Uterus (tissue), 2 donors: ENCODE data around the gene EFHB.

Experiments used
- POLR2A ChIP-seq, 2 donors: fragments of 450-650 bp; IDR thresholded peaks; one replicate each; pipeline ENCODE4 v1.6.1; 2016; ENCODE audit warnings: antibody characterized with exemption in 2 of 2, mild to moderate bottlenecking in 1 of 2, moderate library complexity in 1 of 2
- TF ChIP-seq, protein P1 (sequence below), 4 experiments: fragments of 200-600 bp in 2 of 4; fragments of 450-650 bp in 2 of 4; sonication (generic) in 2 of 4; IDR thresholded peaks; one replicate each; pipeline ENCODE4 v1.5.1; 2016 to 2019; ENCODE audit warnings: antibody characterized with exemption in 4 of 4, mild to moderate bottlenecking in 2 of 4, moderate library complexity in 1 of 4

DNA sequence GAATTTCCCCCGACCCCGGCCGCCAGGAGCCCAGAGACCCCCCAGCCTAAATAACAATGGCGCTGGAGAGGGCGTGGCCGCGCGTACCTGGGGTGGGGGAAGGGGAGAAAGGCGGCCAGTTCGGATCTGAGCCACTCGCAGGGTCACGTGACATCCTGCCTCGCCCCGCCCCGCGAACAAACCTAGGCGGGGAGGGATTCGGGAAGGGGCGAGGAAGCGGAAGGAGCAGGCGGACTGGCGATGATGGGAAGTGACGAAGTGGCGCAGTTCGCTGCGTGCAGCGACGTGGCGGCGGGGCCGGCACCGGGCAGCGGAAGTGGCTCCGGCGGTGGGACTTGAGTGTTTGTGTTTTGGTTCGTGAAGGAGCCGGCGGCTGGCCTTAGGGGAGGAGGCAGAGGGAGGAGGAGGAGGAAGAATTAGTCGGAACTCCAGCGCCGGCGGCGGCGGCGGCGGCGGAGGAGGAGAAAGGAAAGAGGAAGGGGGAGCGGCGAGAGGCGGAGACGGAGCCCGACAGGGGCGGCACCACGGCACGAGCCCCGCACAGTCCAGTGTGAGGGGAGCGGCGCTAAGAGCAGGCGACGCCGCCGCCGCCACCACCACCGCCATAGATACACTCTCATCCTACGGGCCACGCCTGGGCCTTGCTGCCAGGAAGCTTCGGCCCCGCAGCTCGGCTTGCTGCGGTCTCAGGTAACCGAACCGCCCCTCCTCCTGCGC, 13.0 kb upstream of the EFHB start, which contains the start of gene RAB5A:
- TF ChIP-seq, protein P1, sequence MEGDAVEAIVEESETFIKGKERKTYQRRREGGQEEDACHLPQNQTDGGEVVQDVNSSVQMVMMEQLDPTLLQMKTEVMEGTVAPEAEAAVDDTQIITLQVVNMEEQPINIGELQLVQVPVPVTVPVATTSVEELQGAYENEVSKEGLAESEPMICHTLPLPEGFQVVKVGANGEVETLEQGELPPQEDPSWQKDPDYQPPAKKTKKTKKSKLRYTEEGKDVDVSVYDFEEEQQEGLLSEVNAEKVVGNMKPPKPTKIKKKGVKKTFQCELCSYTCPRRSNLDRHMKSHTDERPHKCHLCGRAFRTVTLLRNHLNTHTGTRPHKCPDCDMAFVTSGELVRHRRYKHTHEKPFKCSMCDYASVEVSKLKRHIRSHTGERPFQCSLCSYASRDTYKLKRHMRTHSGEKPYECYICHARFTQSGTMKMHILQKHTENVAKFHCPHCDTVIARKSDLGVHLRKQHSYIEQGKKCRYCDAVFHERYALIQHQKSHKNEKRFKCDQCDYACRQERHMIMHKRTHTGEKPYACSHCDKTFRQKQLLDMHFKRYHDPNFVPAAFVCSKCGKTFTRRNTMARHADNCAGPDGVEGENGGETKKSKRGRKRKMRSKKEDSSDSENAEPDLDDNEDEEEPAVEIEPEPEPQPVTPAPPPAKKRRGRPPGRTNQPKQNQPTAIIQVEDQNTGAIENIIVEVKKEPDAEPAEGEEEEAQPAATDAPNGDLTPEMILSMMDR (IDR thresholded peaks at IDR 0.05), result no peak
- TF ChIP-seq POLR2A (IDR thresholded peaks at IDR 0.05), result peak; percentile 72 to 87
